ENCODE data around the gene BCOR.

GRCh38 chrX:40078489-40079227 lies 19.1 kb downstream of the BCOR start:
- TF ChIP-seq CTCF (IDR thresholded peaks at IDR 0.05 in 2 of 3, conservative IDR thresholded peaks at IDR 0.05 in 1 of 3; ENCODE audit: insufficient read depth in 2 of 3, low read depth in 1 of 3, low read length in 3 of 3) = no peak
- no peak for TF ChIP-seq EP300 (IDR thresholded peaks at IDR 0.05; ENCODE audit: low read length)
